Measurements from ENCODE around the gene WDR72. TPM values are rescaled to one million over a fixed set of nuclear protein-coding genes. Genes with fewer than 3 reads are reported as not detected.

WDR72 gene
- total RNA-seq, 1 donor from 2014 or later: under 0.01 TPM

DNA sequence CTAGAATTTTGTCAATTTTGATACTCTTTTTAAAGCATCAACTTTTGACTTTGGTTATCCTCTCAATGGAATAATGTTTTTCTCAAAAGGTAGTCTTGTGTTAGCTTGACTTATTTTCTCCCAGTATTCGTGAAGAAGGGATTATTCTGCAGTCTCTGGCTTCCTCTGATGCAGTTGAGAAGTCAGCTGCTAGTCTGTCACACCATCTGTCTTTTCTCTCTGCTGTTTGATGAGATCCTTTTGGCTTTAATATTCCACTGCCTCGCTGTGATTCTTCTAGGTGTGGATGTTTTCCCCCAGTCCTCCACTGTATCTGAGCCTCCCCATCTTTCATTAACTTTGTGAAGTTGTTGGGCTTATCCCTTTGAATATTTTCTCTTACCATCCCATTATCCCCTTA lies 141.0 kb downstream of the WDR72 start:
- H3K36me3 ChIP-seq (ENCODE audit: control insufficient read depth, insufficient read depth, low read length): no peaks in the 10 kb centered on the region
- no peak for TF ChIP-seq CTCF (IDR thresholded peaks at IDR 0.05; ENCODE audit: insufficient read depth, low read length, severe bottlenecking)
- DNase-seq (ENCODE audit: low read depth): no peak
- H3K27me3 ChIP-seq (ENCODE audit: control insufficient read depth, insufficient read depth, low read length): no peaks in the 10 kb centered on the region
- H3K4me3 ChIP-seq (ENCODE audit: low read depth, low read length): no peak overlapping the region
- FAIRE-seq: no peak

- H3K27me3 ChIP-seq (ENCODE audit: control insufficient read depth, insufficient read depth, low read length): no peaks in the 10 kb centered on the region
- FAIRE-seq (no peak), DNase-seq (ENCODE audit: low read depth) (peak; percentile 42)
- H3K4me3 ChIP-seq (ENCODE audit: low read depth, low read length): no peak overlapping the region
- TF ChIP-seq CTCF (IDR thresholded peaks at IDR 0.05; ENCODE audit: insufficient read depth, low read length, severe bottlenecking): no peak
- H3K36me3 ChIP-seq (ENCODE audit: control insufficient read depth, insufficient read depth, low read length): no peaks in the 10 kb centered on the region
Observed at GRCh38 chr15:53611145-53611920, 148.1 kb downstream of the WDR72 start.

DNA sequence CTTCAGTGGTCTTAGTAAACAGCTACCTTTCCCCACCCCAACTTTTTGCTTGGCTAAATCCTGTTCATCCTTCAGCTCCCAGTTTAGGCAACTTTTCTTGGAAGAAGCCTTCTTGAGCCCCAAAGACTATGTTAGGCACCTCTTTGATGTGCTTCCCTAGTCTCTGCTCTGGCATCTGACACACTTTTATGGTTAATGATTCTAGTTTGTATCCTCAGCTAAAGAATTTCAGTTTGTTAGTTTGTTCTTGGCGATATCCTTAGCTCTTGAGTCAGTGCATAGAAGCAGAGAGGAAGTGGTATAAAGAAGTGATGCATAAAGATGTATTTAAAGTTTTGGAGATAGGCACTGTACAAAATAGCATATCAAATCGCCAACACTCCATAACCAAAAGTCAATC lies 168.4 kb downstream of the WDR72 start:
- Histone ChIP-seq H3K27me3 (ENCODE audit: control insufficient read depth, insufficient read depth, low read length) (no peaks in the 10 kb centered on the region), H3K36me3 (ENCODE audit: control insufficient read depth, insufficient read depth, low read length) (no peaks in the 10 kb centered on the region), H3K4me3 (ENCODE audit: low read depth, low read length) (no peak overlapping the region)
- no peak for FAIRE-seq
- no peak for TF ChIP-seq CTCF (IDR thresholded peaks at IDR 0.05; ENCODE audit: insufficient read depth, low read length, severe bottlenecking)
- no peak for DNase-seq (ENCODE audit: low read depth)

DNA sequence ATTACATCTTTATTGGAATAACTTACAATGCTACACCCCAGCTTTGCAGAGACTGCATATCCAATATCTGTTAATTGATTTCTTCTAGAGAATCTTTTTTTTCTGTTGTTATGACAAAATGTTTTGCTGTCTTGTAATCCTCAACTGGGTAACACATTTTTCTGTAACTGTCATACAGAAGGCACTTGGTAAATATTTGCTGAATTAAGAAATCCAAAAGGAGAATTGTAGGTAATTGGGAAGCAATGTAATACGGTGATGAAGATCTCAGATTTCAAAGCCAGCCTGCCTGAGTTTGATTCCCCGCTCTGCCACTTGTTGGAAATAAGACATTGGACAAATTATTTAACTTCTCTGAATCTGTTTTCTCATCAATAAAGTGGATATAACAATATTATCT lies 169.1 kb downstream of the WDR72 start:
- no peak for FAIRE-seq
- no peak overlapping the region for H3K4me3 ChIP-seq (ENCODE audit: low read depth, low read length)
- H3K27me3 ChIP-seq (ENCODE audit: control insufficient read depth, insufficient read depth, low read length): no peaks in the 10 kb centered on the region
- no peak for TF ChIP-seq CTCF (IDR thresholded peaks at IDR 0.05; ENCODE audit: insufficient read depth, low read length, severe bottlenecking)
- DNase-seq (ENCODE audit: low read depth): no peak
- H3K36me3 ChIP-seq (ENCODE audit: control insufficient read depth, insufficient read depth, low read length): no peaks in the 10 kb centered on the region

- no peak for FAIRE-seq
Observed at GRCh38 chr15:53589520-53590057, 169.9 kb downstream of the WDR72 start.

More at GRCh38 chr15:53589520-53590057, 169.9 kb downstream of the WDR72 start:
- no peak for DNase-seq (ENCODE audit: low read depth)
- Histone ChIP-seq H3K36me3 (ENCODE audit: control insufficient read depth, insufficient read depth, low read length) (no peaks in the 10 kb centered on the region), H3K27me3 (ENCODE audit: control insufficient read depth, insufficient read depth, low read length) (no peaks in the 10 kb centered on the region), H3K4me3 (ENCODE audit: low read depth, low read length) (no peak overlapping the region)
- no peak for TF ChIP-seq CTCF (IDR thresholded peaks at IDR 0.05; ENCODE audit: insufficient read depth, low read length, severe bottlenecking)
